WTC11 (cell line): ENCODE measurements around the gene POLR2L. TPM values are rescaled to one million over a fixed set of nuclear protein-coding genes. Genes with fewer than 3 reads are reported as not detected.

Experiments used
- ATAC-seq: fragments of 200-7000 bp; cut with Tn5 transposase; 2 replicates; pipeline ENCODE4 v1.10.0; 2021; ENCODE audit warnings: mild to moderate bottlenecking, moderate library complexity
- CTCF ChIA-PET: fragments of 300-600 bp; sonication (Branson Sonifier 250); formaldehyde crosslinking; loops from one replicate; lab custom pipeline; 2021; ENCODE audit warnings: antibody characterized with exemption; lab: Charles Lee
- POLR2A ChIA-PET: fragments of 350-600 bp; sonication (Branson Sonifier 250); formaldehyde crosslinking; loops from one replicate; lab custom pipeline; 2021; ENCODE audit warnings: antibody characterized with exemption; lab: Charles Lee
- DNase-seq: peaks from one replicate; pipeline ENCODE4 v3.0.0; 2021; ENCODE audit warnings: low spot score
- H3K27ac Mint-ChIP-seq: 2 replicates; pipeline ENCODE4 v1.8.0; 2021; ENCODE audit warnings: mixed read lengths
- H3K27me3 Mint-ChIP-seq: 2 replicates; pipeline ENCODE4 v1.8.0; 2021; ENCODE audit warnings: low read depth, mild to moderate bottlenecking, moderate library complexity, mixed read lengths
- H3K36me3 Mint-ChIP-seq: 2 replicates; pipeline ENCODE4 v1.8.0; 2021; ENCODE audit warnings: mixed read lengths
- H3K4me1 Mint-ChIP-seq: 2 replicates; pipeline ENCODE4 v1.8.0; 2022; ENCODE audit warnings: mixed read lengths
- H3K4me3 Mint-ChIP-seq: 2 replicates; pipeline ENCODE4 v1.8.0; 2021; ENCODE audit warnings: mild to moderate bottlenecking, moderate library complexity, mixed read lengths
- H3K9me3 Mint-ChIP-seq: 2 replicates; pipeline ENCODE4 v1.8.0; 2021; ENCODE audit warnings: mixed read lengths
- ATF6 ChIP-seq: sonication (generic); formaldehyde crosslinking; IDR thresholded peaks from 2 replicates; pipeline ENCODE4 v1.8.1; 2023; ENCODE audit warnings: mild to moderate bottlenecking, missing genetic modification reagents
- CBFB ChIP-seq: sonication (generic); formaldehyde crosslinking; IDR thresholded peaks from 2 replicates; pipeline ENCODE4 v1.8.1; 2022; ENCODE audit warnings: mild to moderate bottlenecking, low read depth, missing genetic modification reagents
- CREM ChIP-seq: sonication (generic); formaldehyde crosslinking; IDR thresholded peaks from 2 replicates; pipeline ENCODE4 v1.8.1; 2022; ENCODE audit warnings: mild to moderate bottlenecking, missing genetic modification reagents, moderate library complexity
- ETV6 ChIP-seq: sonication (generic); formaldehyde crosslinking; IDR thresholded peaks from 2 replicates; pipeline ENCODE4 v1.8.1; 2022; ENCODE audit warnings: mild to moderate bottlenecking, missing genetic modification reagents
- FOXK1 ChIP-seq: sonication (generic); formaldehyde crosslinking; IDR thresholded peaks from 2 replicates; pipeline ENCODE4 v1.8.0; 2022; ENCODE audit warnings: mild to moderate bottlenecking, moderate library complexity, missing genetic modification reagents
- GTF2I ChIP-seq: fragments of 250-450 bp; sonication (Bioruptor Pico); conservative IDR thresholded peaks from 2 replicates; pipeline ENCODE4 v1.4.0; 2021; ENCODE audit warnings: mild to moderate bottlenecking
- HMGXB4 ChIP-seq: sonication (generic); formaldehyde crosslinking; IDR thresholded peaks from 2 replicates; pipeline ENCODE4 v1.8.1; 2023; ENCODE audit warnings: mild to moderate bottlenecking, moderate library complexity, missing genetic modification reagents
- KAT7 ChIP-seq: sonication (generic); formaldehyde crosslinking; IDR thresholded peaks from 2 replicates; pipeline ENCODE4 v1.8.1; 2023; ENCODE audit warnings: missing genetic modification reagents, mild to moderate bottlenecking, borderline replicate concordance
- MYBL2 ChIP-seq: sonication (generic); formaldehyde crosslinking; IDR thresholded peaks from 2 replicates; pipeline ENCODE4 v1.8.1; 2023; ENCODE audit warnings: mild to moderate bottlenecking, moderate library complexity, missing genetic modification reagents
- NFATC4 ChIP-seq: fragments of 250-450 bp; sonication (Bioruptor Pico); IDR thresholded peaks from 2 replicates; pipeline ENCODE4 v1.9.0; 2021; ENCODE audit warnings: mild to moderate bottlenecking
- NFE2L1 ChIP-seq: sonication (generic); formaldehyde crosslinking; IDR thresholded peaks from 2 replicates; pipeline ENCODE4 v1.8.1; 2023; ENCODE audit warnings: missing genetic modification reagents
- OVOL2 ChIP-seq: fragments of 250-450 bp; sonication (Bioruptor Pico); IDR thresholded peaks from 2 replicates; pipeline ENCODE4 v1.9.0; 2021; ENCODE audit warnings: mild to moderate bottlenecking, borderline replicate concordance
- PRDM15 ChIP-seq: sonication (generic); formaldehyde crosslinking; IDR thresholded peaks from 2 replicates; pipeline ENCODE4 v1.8.0; 2022; ENCODE audit warnings: missing genetic modification reagents
- PRRX2 ChIP-seq: fragments of 250-450 bp; sonication (Bioruptor Pico); IDR thresholded peaks from 2 replicates; pipeline ENCODE4 v1.8.0; 2021; ENCODE audit warnings: mild to moderate bottlenecking
- USF2 ChIP-seq: sonication (generic); formaldehyde crosslinking; IDR thresholded peaks from 2 replicates; pipeline ENCODE4 v1.8.1; 2023; ENCODE audit warnings: mild to moderate bottlenecking, missing genetic modification reagents, moderate library complexity
- ZMAT4 ChIP-seq: fragments of 250-450 bp; sonication (Bioruptor Pico); IDR thresholded peaks from 2 replicates; pipeline ENCODE4 v1.9.0; 2021; ENCODE audit warnings: mild to moderate bottlenecking
- ZNF138 ChIP-seq: sonication (generic); formaldehyde crosslinking; conservative IDR thresholded peaks from 2 replicates; pipeline ENCODE4 v1.8.1; 2022; ENCODE audit warnings: mild to moderate bottlenecking, moderate library complexity, missing genetic modification reagents
- ZNF416 ChIP-seq: fragments of 250-450 bp; sonication (Bioruptor Pico); IDR thresholded peaks from 2 replicates; pipeline ENCODE4 v1.9.0; 2021; ENCODE audit warnings: mild to moderate bottlenecking, inconsistent platforms
- ZNF423 ChIP-seq: fragments of 250-450 bp; sonication (Bioruptor Pico); IDR thresholded peaks from 2 replicates; pipeline ENCODE4 v2.1.2; 2022; ENCODE audit warnings: mild to moderate bottlenecking, moderate library complexity
- total RNA-seq: library from RNA; stranded (reverse); gene quantifications from 3 replicates; pipeline ENCODE4 v1.2.3, GENCODE V29; 2021

POLR2L gene
- total RNA-seq, 1 experiment from 2014 or later, result 152 TPM

- no peak for ATAC-seq
- ChIA-PET CTCF (interaction anchor here (0.6 to 2.7 kb wide), 6 partner anchors 12 to 101 kb away, joined by 3 to 6 read pairs (median 4); no protein-coding TSS in a partner anchor), POLR2A (interaction anchor here (1.4 to 3.4 kb wide), 3 partner anchors 9 to 16 kb away, joined by 6 to 38 read pairs (median 18); partner anchors contain the start of genes CRACR2B and RPLP2)
- H3K4me3 Mint-ChIP-seq, result peak overlapping the region; percentile 72
- H3K36me3 Mint-ChIP-seq, result no peaks in the 10 kb centered on the region
- no peaks in the 10 kb centered on the region for H3K9me3 Mint-ChIP-seq
- H3K4me1 Mint-ChIP-seq, result peaks cover 9% of the 10 kb centered on the region
- no peak for DNase-seq
- no peaks in the 10 kb centered on the region; the same call in 1 of the 2 replicates for H3K27me3 Mint-ChIP-seq
- H3K27ac Mint-ChIP-seq, result no peak overlapping the region
- TF ChIP-seq ZMAT4 (CRISPR knock-in tag) (no peak), HMGXB4 (no peak)
Observed at GRCh38 chr11:820655-821511, 21.4 kb downstream of the POLR2L start.

GRCh38 chr11:819943-820649 lies 22.2 kb downstream of the POLR2L start:
- TF ChIP-seq ATF6 (CRISPR knock-in tag), result no peak
- TF ChIP-seq NFE2L1, result no peak
- TF ChIP-seq ZNF423 (CRISPR knock-in tag), result no peak
- no peak for TF ChIP-seq GTF2I (CRISPR knock-in tag)
- no peak for TF ChIP-seq USF2 (CRISPR knock-in tag)
- TF ChIP-seq MYBL2 (CRISPR knock-in tag), result no peak
- TF ChIP-seq PRDM15 (CRISPR knock-in tag), result no peak
- TF ChIP-seq OVOL2 (CRISPR knock-in tag), result no peak
- TF ChIP-seq NFATC4 (CRISPR knock-in tag), result no peak
- no peak for TF ChIP-seq FOXK1
- TF ChIP-seq CBFB (CRISPR knock-in tag), result no peak
- TF ChIP-seq ETV6 (CRISPR knock-in tag), result no peak
- no peak for TF ChIP-seq ZNF416 (CRISPR knock-in tag)
- no peak for TF ChIP-seq KAT7 (CRISPR knock-in tag)
- no peak for TF ChIP-seq CREM (CRISPR knock-in tag)
- no peak for TF ChIP-seq ZNF138 (CRISPR knock-in tag)
- no peak for TF ChIP-seq PRRX2
- DNase-seq, result peak; percentile 81
- no peak overlapping the region for H3K27ac Mint-ChIP-seq
- ATAC-seq, result peak; percentile 21
- ChIA-PET CTCF (interaction anchor here (0.6 to 2.7 kb wide), 12 partner anchors 9 to 105 kb away, joined by 3 to 26 read pairs (median 4); partner anchors contain the start of genes AP2A2 and CRACR2B), POLR2A (interaction anchor here (1.1 to 3.4 kb wide), 5 partner anchors 9 to 30 kb away, joined by 3 to 38 read pairs (median 6); partner anchors contain the start of genes CEND1, CRACR2B and RPLP2)
- no peaks in the 10 kb centered on the region for H3K9me3 Mint-ChIP-seq
- H3K36me3 Mint-ChIP-seq, result no peaks in the 10 kb centered on the region
- H3K4me1 Mint-ChIP-seq, result peaks cover 7% of the 10 kb centered on the region
- H3K27me3 Mint-ChIP-seq, result no peaks in the 10 kb centered on the region
- H3K4me3 Mint-ChIP-seq, result peak overlapping the region; percentile 72
